GM12878 (cell line): ENCODE data around the gene PLCG2.

ENCODE experiments used
- BMI1 ChIP-seq: fragments of 450-650 bp; IDR thresholded peaks from 2 replicates; pipeline ENCODE4 v1.6.1; 2016; ENCODE audit warnings: mild to moderate bottlenecking, moderate library complexity, borderline replicate concordance
- GABPA ChIP-seq: IDR thresholded peaks from 2 replicates; pipeline ENCODE4 v1.6.1; 2014; ENCODE audit warnings: antibody characterized with exemption, low read depth, mild to moderate bottlenecking, inconsistent platforms
- MYC ChIP-seq: IDR thresholded peaks from 2 replicates; pipeline ENCODE4 v1.6.1; 2011; ENCODE audit warnings: mild to moderate bottlenecking, low read length, moderate library complexity, inconsistent platforms; ENCODE audit not compliant: insufficient read depth, insufficient replicate concordance, insufficient read length, severe bottlenecking
- RFX5 ChIP-seq: IDR thresholded peaks from 2 replicates; pipeline ENCODE4 v1.6.1; 2011; ENCODE audit warnings: low read depth, low read length, improper control_type of control experiment
- SUPT20H ChIP-seq: IDR thresholded peaks from 2 replicates; pipeline ENCODE4 v1.6.1; 2011; ENCODE audit warnings: low read depth, mild to moderate bottlenecking, low read length, moderate library complexity, borderline replicate concordance; ENCODE audit not compliant: control insufficient read depth
- ZBED1 ChIP-seq: IDR thresholded peaks from 2 replicates; pipeline ENCODE4 v1.6.1; 2016; ENCODE audit warnings: borderline replicate concordance
- TF ChIP-seq, protein P1 (sequence below), 3 experiments: IDR thresholded peaks in 2 of 3; conservative IDR thresholded peaks in 1 of 3; 2 replicates each; pipeline ENCODE4 v1.5.1; 2011; ENCODE audit warnings: low read depth in 3 of 3, low read length in 3 of 3, mild to moderate bottlenecking in 3 of 3, control low read depth in 2 of 3, moderate library complexity in 2 of 3, inconsistent platforms in 1 of 3, mixed read lengths in 1 of 3; ENCODE audit not compliant: control insufficient read depth in 2 of 3, insufficient read depth in 1 of 3; ENCODE audit errors: extremely low read depth in 1 of 3
- TF ChIP-seq, protein P2 (sequence below): IDR thresholded peaks from 2 replicates; pipeline ENCODE4 v1.6.1; 2012; ENCODE audit warnings: mild to moderate bottlenecking, low read depth, low read length

- TF ChIP-seq, protein P1, sequence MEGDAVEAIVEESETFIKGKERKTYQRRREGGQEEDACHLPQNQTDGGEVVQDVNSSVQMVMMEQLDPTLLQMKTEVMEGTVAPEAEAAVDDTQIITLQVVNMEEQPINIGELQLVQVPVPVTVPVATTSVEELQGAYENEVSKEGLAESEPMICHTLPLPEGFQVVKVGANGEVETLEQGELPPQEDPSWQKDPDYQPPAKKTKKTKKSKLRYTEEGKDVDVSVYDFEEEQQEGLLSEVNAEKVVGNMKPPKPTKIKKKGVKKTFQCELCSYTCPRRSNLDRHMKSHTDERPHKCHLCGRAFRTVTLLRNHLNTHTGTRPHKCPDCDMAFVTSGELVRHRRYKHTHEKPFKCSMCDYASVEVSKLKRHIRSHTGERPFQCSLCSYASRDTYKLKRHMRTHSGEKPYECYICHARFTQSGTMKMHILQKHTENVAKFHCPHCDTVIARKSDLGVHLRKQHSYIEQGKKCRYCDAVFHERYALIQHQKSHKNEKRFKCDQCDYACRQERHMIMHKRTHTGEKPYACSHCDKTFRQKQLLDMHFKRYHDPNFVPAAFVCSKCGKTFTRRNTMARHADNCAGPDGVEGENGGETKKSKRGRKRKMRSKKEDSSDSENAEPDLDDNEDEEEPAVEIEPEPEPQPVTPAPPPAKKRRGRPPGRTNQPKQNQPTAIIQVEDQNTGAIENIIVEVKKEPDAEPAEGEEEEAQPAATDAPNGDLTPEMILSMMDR (IDR thresholded peaks at IDR 0.05 in 2 of 3, conservative IDR thresholded peaks at IDR 0.05 in 1 of 3; ENCODE audit: control insufficient read depth in 2 of 3, extremely low read depth in 1 of 3, insufficient read depth in 1 of 3, low read depth in 3 of 3, low read length in 3 of 3) = no peak
- TF ChIP-seq RFX5 (no peak), SUPT20H (no peak), MYC (no peak), BMI1 (no peak), GABPA (no peak), ZBED1 (no peak)
- TF ChIP-seq, protein P2, sequence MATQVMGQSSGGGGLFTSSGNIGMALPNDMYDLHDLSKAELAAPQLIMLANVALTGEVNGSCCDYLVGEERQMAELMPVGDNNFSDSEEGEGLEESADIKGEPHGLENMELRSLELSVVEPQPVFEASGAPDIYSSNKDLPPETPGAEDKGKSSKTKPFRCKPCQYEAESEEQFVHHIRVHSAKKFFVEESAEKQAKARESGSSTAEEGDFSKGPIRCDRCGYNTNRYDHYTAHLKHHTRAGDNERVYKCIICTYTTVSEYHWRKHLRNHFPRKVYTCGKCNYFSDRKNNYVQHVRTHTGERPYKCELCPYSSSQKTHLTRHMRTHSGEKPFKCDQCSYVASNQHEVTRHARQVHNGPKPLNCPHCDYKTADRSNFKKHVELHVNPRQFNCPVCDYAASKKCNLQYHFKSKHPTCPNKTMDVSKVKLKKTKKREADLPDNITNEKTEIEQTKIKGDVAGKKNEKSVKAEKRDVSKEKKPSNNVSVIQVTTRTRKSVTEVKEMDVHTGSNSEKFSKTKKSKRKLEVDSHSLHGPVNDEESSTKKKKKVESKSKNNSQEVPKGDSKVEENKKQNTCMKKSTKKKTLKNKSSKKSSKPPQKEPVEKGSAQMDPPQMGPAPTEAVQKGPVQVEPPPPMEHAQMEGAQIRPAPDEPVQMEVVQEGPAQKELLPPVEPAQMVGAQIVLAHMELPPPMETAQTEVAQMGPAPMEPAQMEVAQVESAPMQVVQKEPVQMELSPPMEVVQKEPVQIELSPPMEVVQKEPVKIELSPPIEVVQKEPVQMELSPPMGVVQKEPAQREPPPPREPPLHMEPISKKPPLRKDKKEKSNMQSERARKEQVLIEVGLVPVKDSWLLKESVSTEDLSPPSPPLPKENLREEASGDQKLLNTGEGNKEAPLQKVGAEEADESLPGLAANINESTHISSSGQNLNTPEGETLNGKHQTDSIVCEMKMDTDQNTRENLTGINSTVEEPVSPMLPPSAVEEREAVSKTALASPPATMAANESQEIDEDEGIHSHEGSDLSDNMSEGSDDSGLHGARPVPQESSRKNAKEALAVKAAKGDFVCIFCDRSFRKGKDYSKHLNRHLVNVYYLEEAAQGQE = no peak
Observed at GRCh38 chr16:81744911-81745310, 34.2 kb upstream of the PLCG2 start.
